ENCODE measurements around the gene PRXL2A. TPM values are rescaled to one million over a fixed set of nuclear protein-coding genes. Genes with fewer than 3 reads are reported as not detected.

PRXL2A gene
- total RNA-seq, 1 donor from 2014 or later = 132 TPM

- H3K36me3 Mint-ChIP-seq (ENCODE audit: insufficient read depth) = peaks cover 20% of the 10 kb centered on the region
- H3K27ac Mint-ChIP-seq = no peak overlapping the region
- DNase-seq (ENCODE audit: low spot score, unreplicated experiment) = no peak
- H3K4me3 Mint-ChIP-seq (ENCODE audit: low read depth) = no peak overlapping the region
- TF ChIP-seq CTCF (IDR thresholded peaks at IDR 0.05; ENCODE audit: unreplicated experiment) = no peak
- H3K27me3 Mint-ChIP-seq = no peaks in the 10 kb centered on the region
- no peaks in the 10 kb centered on the region for H3K9me3 Mint-ChIP-seq (ENCODE audit: low read depth)
- peaks cover 25% of the 10 kb centered on the region for H3K4me1 Mint-ChIP-seq (ENCODE audit: low read depth)
These were observed 24.8 kb downstream of the PRXL2A start for GRCh38 chr10:80433134-80433533.

- no peak for TF ChIP-seq CTCF (IDR thresholded peaks at IDR 0.05; ENCODE audit: unreplicated experiment)
- H3K4me3 Mint-ChIP-seq (ENCODE audit: low read depth) = no peak overlapping the region
- H3K27ac Mint-ChIP-seq = peak overlapping the region; percentile 75
- peaks cover 8% of the 10 kb centered on the region for H3K36me3 Mint-ChIP-seq (ENCODE audit: insufficient read depth)
- peaks cover 25% of the 10 kb centered on the region for H3K4me1 Mint-ChIP-seq (ENCODE audit: low read depth)
- H3K9me3 Mint-ChIP-seq (ENCODE audit: low read depth) = no peaks in the 10 kb centered on the region
- H3K27me3 Mint-ChIP-seq = no peaks in the 10 kb centered on the region
- DNase-seq (ENCODE audit: low spot score, unreplicated experiment) = no peak
These were observed 28.2 kb downstream of the PRXL2A start for GRCh38 chr10:80436446-80437098.

- H3K27ac Mint-ChIP-seq = peak overlapping the region; percentile 47
- no peak overlapping the region for H3K4me3 Mint-ChIP-seq (ENCODE audit: low read depth)
- TF ChIP-seq CTCF (IDR thresholded peaks at IDR 0.05; ENCODE audit: unreplicated experiment) = no peak
- no peaks in the 10 kb centered on the region for H3K9me3 Mint-ChIP-seq (ENCODE audit: low read depth)
- H3K4me1 Mint-ChIP-seq (ENCODE audit: low read depth) = peaks cover 25% of the 10 kb centered on the region
- DNase-seq (ENCODE audit: low spot score, unreplicated experiment) = no peak
- H3K36me3 Mint-ChIP-seq (ENCODE audit: insufficient read depth) = peaks cover 5% of the 10 kb centered on the region
- H3K27me3 Mint-ChIP-seq = no peaks in the 10 kb centered on the region
These were observed 28.9 kb downstream of the PRXL2A start for GRCh38 chr10:80437227-80437626.

GRCh38 chr10:80441831-80442230 is 33.5 kb downstream of the PRXL2A start:
- DNase-seq (ENCODE audit: low spot score, unreplicated experiment) = no peak
- no peaks in the 10 kb centered on the region for H3K36me3 Mint-ChIP-seq (ENCODE audit: insufficient read depth)

GRCh38 chr10:80442879-80443278 is 34.5 kb downstream of the PRXL2A start:
- no peak for TF ChIP-seq CTCF (IDR thresholded peaks at IDR 0.05; ENCODE audit: unreplicated experiment)
- Mint-ChIP-seq H3K27ac (no peak overlapping the region), H3K36me3 (ENCODE audit: insufficient read depth) (no peaks in the 10 kb centered on the region), H3K9me3 (ENCODE audit: low read depth) (no peaks in the 10 kb centered on the region), H3K4me1 (ENCODE audit: low read depth) (peaks cover 22% of the 10 kb centered on the region), H3K27me3 (no peaks in the 10 kb centered on the region), H3K4me3 (ENCODE audit: low read depth) (no peak overlapping the region)
- no peak for DNase-seq (ENCODE audit: low spot score, unreplicated experiment)

More at GRCh38 chr10:80441831-80442230, 33.5 kb downstream of the PRXL2A start:
- H3K4me1 Mint-ChIP-seq (ENCODE audit: low read depth) = peaks cover 22% of the 10 kb centered on the region
- H3K27me3 Mint-ChIP-seq = no peaks in the 10 kb centered on the region
- H3K9me3 Mint-ChIP-seq (ENCODE audit: low read depth) = no peaks in the 10 kb centered on the region
- TF ChIP-seq CTCF (IDR thresholded peaks at IDR 0.05; ENCODE audit: unreplicated experiment) = no peak
- H3K27ac Mint-ChIP-seq = no peak overlapping the region
- no peak overlapping the region for H3K4me3 Mint-ChIP-seq (ENCODE audit: low read depth)

Data from progenitor cell of endocrine pancreas (in vitro differentiated cells).